D721Med (cell line): ENCODE results near the gene TASOR2.

Experiments used
- DNase-seq: peaks from one replicate; pipeline ENCODE4 v3.0.0; 2011; ENCODE audit warnings: low spot score; ENCODE audit not compliant: insufficient read length
- FAIRE-seq: peaks from 2 replicates; lab custom pipeline; 2011; peaks lifted over from hg19 to GRCh38; lab: Jason Lieb, UNC
- CTCF ChIP-seq: IDR thresholded peaks from 2 replicates; pipeline ENCODE4 v1.5.1; 2012; ENCODE audit warnings: mild to moderate bottlenecking, control low read depth; ENCODE audit not compliant: insufficient read depth; ENCODE audit errors: missing control alignments

TASOR2 gene

DNA sequence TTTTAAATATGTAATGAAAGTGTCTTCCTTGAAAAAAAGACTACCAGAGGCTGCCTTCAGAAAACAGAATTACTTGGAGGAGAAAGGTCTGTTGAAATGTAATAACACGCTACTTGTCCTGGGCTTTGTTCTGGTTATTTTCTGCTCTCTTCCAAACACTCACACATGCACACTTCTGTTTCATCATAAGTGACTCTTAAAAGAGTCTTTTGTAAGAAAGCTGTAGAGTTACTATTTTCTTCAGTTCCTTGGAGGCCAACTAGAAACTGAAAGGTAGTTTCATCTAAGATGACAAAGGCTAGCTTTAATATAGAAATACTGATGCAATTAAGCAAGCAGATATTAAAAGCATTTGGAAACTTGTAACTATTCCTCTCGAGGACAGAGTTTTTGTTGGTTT, 39.1 kb downstream of the TASOR2 start:
- DNase-seq (no peak), FAIRE-seq (no peak)
- TF ChIP-seq CTCF, result no peak

GRCh38 chr10:5730766-5731165, 46.1 kb downstream of the TASOR2 start:
- DNase-seq (no peak), FAIRE-seq (no peak)
- no peak for TF ChIP-seq CTCF

- DNase-seq (no peak), FAIRE-seq (no peak)
- TF ChIP-seq CTCF, result no peak
Measured at GRCh38 chr10:5731559-5731958, 46.9 kb downstream of the TASOR2 start.

- TF ChIP-seq CTCF, result no peak
- FAIRE-seq, result no peak
- DNase-seq, result no peak
Measured at GRCh38 chr10:5732141-5732540, 47.5 kb downstream of the TASOR2 start.
